Spleen (tissue), 7 donors: ENCODE data around the gene LRRK1.

ENCODE experiments used
- CTCF ChIP-seq, 11 experiments: fragments of 200-600 bp in 7 of 11; fragments of 450-650 bp in 4 of 11; sonication (generic) in 4 of 11; IDR thresholded peaks in 8 of 11; conservative IDR thresholded peaks in 3 of 11; 1 replicate in 7 of 11; 2 replicates in 4 of 11; pipeline versions ENCODE4 v1.4.0 to v1.8.0; 2016 to 2021; ENCODE audit warnings: antibody characterized with exemption in 11 of 11, inconsistent platforms in 4 of 11, mild to moderate bottlenecking in 1 of 11
- POLR2A ChIP-seq, 3 donors: fragments of 450-650 bp; IDR thresholded peaks; one replicate each; pipeline ENCODE4 v1.5.1; 2017; ENCODE audit warnings: antibody characterized with exemption in 3 of 3, mild to moderate bottlenecking in 1 of 3
- donor health status: DM: no; HTN: no; CAD: no; lungs with moderate emphysema.
- donor health status: DM: no; HTN: no; CAD: no.
- donor health status: DM: no; HTN: no; CAD: no.

GRCh38 chr15:101066501-101067408 is 147.6 kb downstream of the LRRK1 start:
- TF ChIP-seq CTCF (IDR thresholded peaks at IDR 0.05 in 8 of 11, conservative IDR thresholded peaks at IDR 0.05 in 3 of 11) (no peak), POLR2A (IDR thresholded peaks at IDR 0.05) (no peak)
